SHP77 (cell line): ENCODE data around the gene PPIB.
"Not testable (repeated sequence)": the region's sequence is repeated elsewhere in the genome, so short reads cannot be mapped to it uniquely, and the experiment has no call there.

Experiments
- DNase-seq, 2 experiments: peaks; one replicate each; lab custom pipeline; 2025; lab: John Stamatoyannopoulos, UW

PPIB gene

GRCh38 chr15:64141798-64142512 is 20.9 kb downstream of the PPIB start:
- no peak for DNase-seq

GRCh38 chr15:64138331-64138941 is 24.4 kb downstream of the PPIB start:
- DNase-seq: no peak

GRCh38 chr15:64137226-64137833 is 25.5 kb downstream of the PPIB start:
- no peak for DNase-seq

GRCh38 chr15:64136347-64136746 is 26.5 kb downstream of the PPIB start:
- DNase-seq: no peak

GRCh38 chr15:64134345-64134829 is 28.4 kb downstream of the PPIB start:
- DNase-seq: no peak

GRCh38 chr15:64133623-64134344 is 29.0 kb downstream of the PPIB start:
- no peak for DNase-seq

GRCh38 chr15:64132217-64132616 is 30.6 kb downstream of the PPIB start:
- no peak for DNase-seq

- no peak for DNase-seq
These were observed 31.3 kb downstream of the PPIB start for GRCh38 chr15:64131547-64131946.

- no peak for DNase-seq
These were observed 32.7 kb downstream of the PPIB start for GRCh38 chr15:64130159-64130558.

- no peak for DNase-seq
These were observed 35.1 kb downstream of the PPIB start for GRCh38 chr15:64127521-64128270.

- no peak for DNase-seq
These were observed 36.8 kb downstream of the PPIB start for GRCh38 chr15:64125978-64126377.

GRCh38 chr15:64122936-64123351 is 39.9 kb downstream of the PPIB start:
- no peak for DNase-seq

- DNase-seq: no peak
These were observed 40.4 kb downstream of the PPIB start for GRCh38 chr15:64122444-64122843.

GRCh38 chr15:64121614-64122013 is 41.2 kb downstream of the PPIB start:
- DNase-seq: no peak

GRCh38 chr15:64120322-64120721 is 42.5 kb downstream of the PPIB start:
- not testable (repeated sequence) for DNase-seq

- DNase-seq: no peak
These were observed 44.9 kb downstream of the PPIB start for GRCh38 chr15:64117759-64118487.

GRCh38 chr15:64112904-64113303 is 49.9 kb downstream of the PPIB start:
- DNase-seq: no peak

GRCh38 chr15:64112073-64112772 is 50.6 kb downstream of the PPIB start:
- DNase-seq: no peak

GRCh38 chr15:64111679-64112050 is 51.2 kb downstream of the PPIB start:
- no peak for DNase-seq

- no peak for DNase-seq
These were observed 51.7 kb downstream of the PPIB start for GRCh38 chr15:64110950-64111678.
